ENCODE data around the gene DCAF5. TPM values are rescaled to one million over a fixed set of nuclear protein-coding genes. Genes with fewer than 3 reads are reported as not detected.

The DCAF5 gene
- total and polyA plus RNA-seq, 2 of the 8 experiments (the other 6 are each of a cell fraction or from before 2014, with no cell fraction given), result 24.3 to 31.0 TPM

DNA sequence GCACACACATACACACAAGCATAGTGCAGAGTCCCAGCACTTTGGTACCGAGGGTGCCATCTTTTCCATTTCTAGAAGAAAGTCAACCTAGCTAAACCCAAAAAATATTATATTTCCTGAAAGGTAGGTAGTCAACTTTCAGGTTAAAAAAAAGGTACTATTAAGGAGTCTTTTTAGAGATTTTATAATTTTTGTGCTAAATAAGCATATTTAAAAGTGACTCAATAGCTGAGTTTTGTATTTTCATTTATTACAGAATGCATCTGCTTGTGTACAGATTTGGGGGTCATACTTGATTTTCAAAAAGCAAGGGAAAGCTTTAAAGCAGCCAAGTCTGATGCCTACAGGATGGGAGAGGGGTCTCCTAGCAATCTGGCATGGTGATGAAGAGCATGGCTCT, 34.6 kb downstream of the DCAF5 start:
- DNase-seq (ENCODE audit: low read depth in 1 of 2, low spot score in 2 of 2) (no peak), FAIRE-seq (no peak)
- Histone ChIP-seq H2BK15ac (ENCODE audit: low read length) (no peak overlapping the region), H3K18ac (ENCODE audit: extremely low read depth, low read length) (no peak overlapping the region), H3K4me3 (ENCODE audit: extremely low read depth in 1 of 4, insufficient read depth in 2 of 4, low read depth in 3 of 4, low read length in 4 of 4) (no peak overlapping the region), H3K9me3 (ENCODE audit: insufficient read depth in 2 of 2, low read depth in 1 of 2, low read length in 1 of 2) (no peaks in the 10 kb centered on the region), H2AK5ac (ENCODE audit: low read depth, low read length) (no peak overlapping the region), H2AFZ (ENCODE audit: low read length) (no peak overlapping the region), H3K27ac (ENCODE audit: low read depth, low read length) (no peak overlapping the region), H3K9ac (replicated peaks in 1 of 4; ENCODE audit: extremely low read depth in 1 of 4, low read depth in 3 of 4, low read length in 3 of 4) (no peak overlapping the region), H3K4me2 (ENCODE audit: insufficient read depth in 1 of 2, low read depth in 2 of 2, low read length in 2 of 2) (no peak overlapping the region), H3K79me1 (ENCODE audit: low read depth, low read length) (peaks cover 3% of the 10 kb centered on the region; the same call in 1 of the 2 replicates), H3K4ac (replicated peaks; ENCODE audit: insufficient read length, low read depth, low read length) (no peak overlapping the region), H2BK12ac (ENCODE audit: low read depth, low read length) (no peak overlapping the region), H2BK20ac (ENCODE audit: low read length) (no peak overlapping the region), H4K20me1 (replicated peaks in 1 of 2; ENCODE audit: control insufficient read depth in 1 of 2, insufficient read depth in 2 of 2, low read length in 2 of 2) (peaks cover 0 to 3% of the 10 kb centered on the region in 2 experiments), H3K23me2 (ENCODE audit: low read depth, low read length) (no peaks in the 10 kb centered on the region), H4K8ac (ENCODE audit: extremely low read depth, insufficient read depth, low read length) (no peak overlapping the region; the same call in 1 of the 2 replicates), H3K4me1 (replicated peaks in 1 of 4; ENCODE audit: control insufficient read depth in 3 of 4, insufficient read depth in 4 of 4, low read length in 3 of 4) (no peaks in the 10 kb centered on the region), H3K56ac (replicated peaks; ENCODE audit: insufficient read length, low read depth, low read length) (no peak overlapping the region), H3K36me3 (ENCODE audit: control insufficient read depth in 2 of 4, insufficient read depth in 4 of 4, low read length in 3 of 4) (peaks cover 0 to 14% (median 6%) of the 10 kb centered on the region in 4 experiments; a peak in 5 of 8 replicates), H2BK120ac (replicated peaks; ENCODE audit: low read depth, low read length) (no peak overlapping the region), H2BK5ac (ENCODE audit: low read depth, low read length) (no peak overlapping the region), H3K23ac (ENCODE audit: insufficient read length) (no peak overlapping the region), H4K5ac (ENCODE audit: insufficient read length, low read depth, low read length) (no peak overlapping the region), H3K79me2 (ENCODE audit: control insufficient read depth in 1 of 2, insufficient read depth in 2 of 2, low read length in 2 of 2) (no peaks in the 10 kb centered on the region), H3K14ac (ENCODE audit: insufficient read length) (no peak overlapping the region), H4K91ac (replicated peaks; ENCODE audit: insufficient read length, low read length) (no peak overlapping the region), H3K27me3 (replicated peaks in 1 of 4; ENCODE audit: control insufficient read depth in 3 of 4, extremely low read depth in 1 of 4, insufficient read depth in 3 of 4, low read length in 3 of 4) (no peaks in the 10 kb centered on the region)
- WGBS, 2 experiments (ENCODE audit: extremely low coverage in 1 of 2, insufficient coverage in 1 of 2, insufficient read length in 1 of 2, insufficient replicate concordance in 2 of 2, low coverage in 1 of 2, low lambda C conversion rate in 2 of 2, missing lambda C conversion rate in 1 of 2), result 100% methylated on average over 1 of the region's 1 CpG; no CpG with 5 or more reads in 1 of the 2 experiments
- ChIA-PET POLR2A (ENCODE audit: partially characterized antibody) (interaction anchor here (0.6 kb wide), 1 partner anchor 595 kb away, joined by 3 read pairs; no protein-coding TSS in a partner anchor), CTCF (ENCODE audit: partially characterized antibody) (interaction anchor here (1.8 to 1.9 kb wide), 2 partner anchors 11 to 12 kb away, joined by 8 read pairs; no protein-coding TSS in a partner anchor)
- TF ChIP-seq CREB1 (IDR thresholded peaks at IDR 0.05) (no peak), YY1 (IDR thresholded peaks at IDR 0.05; ENCODE audit: low read depth, low read length) (no peak), SP1 (IDR thresholded peaks at IDR 0.05; ENCODE audit: low read depth, low read length) (no peak), FOSL1 (IDR thresholded peaks at IDR 0.05; ENCODE audit: insufficient read depth, low read depth, low read length) (no peak), CHD1 (IDR thresholded peaks at IDR 0.05; ENCODE audit: low read depth, low read length) (no peak), MAFK (IDR thresholded peaks at IDR 0.05; ENCODE audit: low read depth, low read length) (no peak), ZNF274 (IDR thresholded peaks at IDR 0.05; ENCODE audit: borderline replicate concordance, extremely low read depth, low read length) (no peak), SP2 (IDR thresholded peaks at IDR 0.05; ENCODE audit: low read length) (no peak), EZH2 (IDR thresholded peaks at IDR 0.05; ENCODE audit: low read depth, low read length, severe bottlenecking) (no peak), TAF1 (IDR thresholded peaks at IDR 0.05; ENCODE audit: low read depth, low read length) (no peak)
- TF ChIP-seq, protein P1, sequence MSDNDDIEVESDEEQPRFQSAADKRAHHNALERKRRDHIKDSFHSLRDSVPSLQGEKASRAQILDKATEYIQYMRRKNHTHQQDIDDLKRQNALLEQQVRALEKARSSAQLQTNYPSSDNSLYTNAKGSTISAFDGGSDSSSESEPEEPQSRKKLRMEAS (IDR thresholded peaks at IDR 0.05), result no peak
